ENCODE data around the gene PLPPR3.

The PLPPR3 gene

DNA sequence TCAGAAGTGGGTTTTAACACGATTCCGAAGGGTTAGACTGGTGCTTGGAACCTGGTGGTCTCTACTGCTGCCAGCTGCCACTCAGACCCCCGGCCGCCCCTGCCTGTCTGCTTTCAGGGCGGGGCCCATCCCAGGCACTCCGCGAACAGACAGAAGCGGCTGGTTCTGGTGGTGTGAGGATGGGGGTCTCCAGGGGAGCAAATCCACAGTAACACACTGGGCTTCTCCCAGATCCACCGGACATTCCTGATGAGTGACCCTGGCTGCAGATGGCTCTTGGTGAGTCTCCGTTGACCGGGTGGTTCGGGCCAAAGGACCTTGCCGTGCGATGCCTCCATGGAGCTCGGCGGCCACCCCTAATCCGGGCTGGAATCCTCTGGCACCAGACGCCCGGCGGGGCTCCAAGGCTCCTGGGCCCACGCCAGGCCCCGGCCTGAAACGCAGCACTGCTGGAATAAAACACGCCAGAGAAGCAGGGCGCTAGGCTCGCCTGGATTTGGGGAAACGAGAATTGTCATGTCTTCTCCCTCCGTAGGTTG lies 26.6 kb downstream of the PLPPR3 start:
- no peak overlapping the region for H3K27ac ChIP-seq (replicated peaks)
- no peaks in the 10 kb centered on the region for H3K27me3 ChIP-seq (ENCODE audit: insufficient read depth, poor library complexity, severe bottlenecking)
- H3K4me3 ChIP-seq (replicated peaks; ENCODE audit: insufficient read depth, low read length) = no peak overlapping the region
- TF ChIP-seq, protein P1, sequence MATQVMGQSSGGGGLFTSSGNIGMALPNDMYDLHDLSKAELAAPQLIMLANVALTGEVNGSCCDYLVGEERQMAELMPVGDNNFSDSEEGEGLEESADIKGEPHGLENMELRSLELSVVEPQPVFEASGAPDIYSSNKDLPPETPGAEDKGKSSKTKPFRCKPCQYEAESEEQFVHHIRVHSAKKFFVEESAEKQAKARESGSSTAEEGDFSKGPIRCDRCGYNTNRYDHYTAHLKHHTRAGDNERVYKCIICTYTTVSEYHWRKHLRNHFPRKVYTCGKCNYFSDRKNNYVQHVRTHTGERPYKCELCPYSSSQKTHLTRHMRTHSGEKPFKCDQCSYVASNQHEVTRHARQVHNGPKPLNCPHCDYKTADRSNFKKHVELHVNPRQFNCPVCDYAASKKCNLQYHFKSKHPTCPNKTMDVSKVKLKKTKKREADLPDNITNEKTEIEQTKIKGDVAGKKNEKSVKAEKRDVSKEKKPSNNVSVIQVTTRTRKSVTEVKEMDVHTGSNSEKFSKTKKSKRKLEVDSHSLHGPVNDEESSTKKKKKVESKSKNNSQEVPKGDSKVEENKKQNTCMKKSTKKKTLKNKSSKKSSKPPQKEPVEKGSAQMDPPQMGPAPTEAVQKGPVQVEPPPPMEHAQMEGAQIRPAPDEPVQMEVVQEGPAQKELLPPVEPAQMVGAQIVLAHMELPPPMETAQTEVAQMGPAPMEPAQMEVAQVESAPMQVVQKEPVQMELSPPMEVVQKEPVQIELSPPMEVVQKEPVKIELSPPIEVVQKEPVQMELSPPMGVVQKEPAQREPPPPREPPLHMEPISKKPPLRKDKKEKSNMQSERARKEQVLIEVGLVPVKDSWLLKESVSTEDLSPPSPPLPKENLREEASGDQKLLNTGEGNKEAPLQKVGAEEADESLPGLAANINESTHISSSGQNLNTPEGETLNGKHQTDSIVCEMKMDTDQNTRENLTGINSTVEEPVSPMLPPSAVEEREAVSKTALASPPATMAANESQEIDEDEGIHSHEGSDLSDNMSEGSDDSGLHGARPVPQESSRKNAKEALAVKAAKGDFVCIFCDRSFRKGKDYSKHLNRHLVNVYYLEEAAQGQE (IDR thresholded peaks at IDR 0.05; ENCODE audit: insufficient replicate concordance, low read depth) = no peak
- no peak for TF ChIP-seq SPI1 (IDR thresholded peaks at IDR 0.05; ENCODE audit: borderline replicate concordance, low read depth)
- TF ChIP-seq POLR2AphosphoS5 (IDR thresholded peaks at IDR 0.05; ENCODE audit: low read depth) = no peak
- no peak for TF ChIP-seq GABPA (IDR thresholded peaks at IDR 0.05; ENCODE audit: low read depth)
- TF ChIP-seq, protein P2, sequence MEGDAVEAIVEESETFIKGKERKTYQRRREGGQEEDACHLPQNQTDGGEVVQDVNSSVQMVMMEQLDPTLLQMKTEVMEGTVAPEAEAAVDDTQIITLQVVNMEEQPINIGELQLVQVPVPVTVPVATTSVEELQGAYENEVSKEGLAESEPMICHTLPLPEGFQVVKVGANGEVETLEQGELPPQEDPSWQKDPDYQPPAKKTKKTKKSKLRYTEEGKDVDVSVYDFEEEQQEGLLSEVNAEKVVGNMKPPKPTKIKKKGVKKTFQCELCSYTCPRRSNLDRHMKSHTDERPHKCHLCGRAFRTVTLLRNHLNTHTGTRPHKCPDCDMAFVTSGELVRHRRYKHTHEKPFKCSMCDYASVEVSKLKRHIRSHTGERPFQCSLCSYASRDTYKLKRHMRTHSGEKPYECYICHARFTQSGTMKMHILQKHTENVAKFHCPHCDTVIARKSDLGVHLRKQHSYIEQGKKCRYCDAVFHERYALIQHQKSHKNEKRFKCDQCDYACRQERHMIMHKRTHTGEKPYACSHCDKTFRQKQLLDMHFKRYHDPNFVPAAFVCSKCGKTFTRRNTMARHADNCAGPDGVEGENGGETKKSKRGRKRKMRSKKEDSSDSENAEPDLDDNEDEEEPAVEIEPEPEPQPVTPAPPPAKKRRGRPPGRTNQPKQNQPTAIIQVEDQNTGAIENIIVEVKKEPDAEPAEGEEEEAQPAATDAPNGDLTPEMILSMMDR (IDR thresholded peaks at IDR 0.05; ENCODE audit: insufficient read depth, low read length) = no peak
- no peak for DNase-seq (ENCODE audit: low read depth in 1 of 2, low spot score in 1 of 2)

DNA sequence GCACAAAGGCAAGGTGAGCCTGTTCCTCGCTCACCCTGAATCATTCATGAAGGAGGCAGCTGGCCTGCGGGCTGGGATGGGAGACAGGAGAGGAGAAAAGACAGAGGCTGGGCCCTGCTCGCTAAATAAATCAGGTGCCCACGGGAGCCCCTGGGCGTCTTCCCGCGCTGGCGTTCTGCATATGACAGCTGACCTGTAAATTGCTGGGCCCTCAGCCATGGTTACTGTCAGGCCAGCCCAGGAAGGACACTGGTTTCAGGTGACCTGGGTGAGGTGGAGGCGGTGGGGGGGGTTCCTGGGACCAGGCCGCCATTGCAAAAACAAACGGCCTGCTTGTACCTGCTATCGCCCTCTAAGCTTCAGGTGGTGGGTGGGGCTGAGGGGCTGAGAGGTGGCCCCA lies 27.9 kb downstream of the PLPPR3 start:
- H3K27ac ChIP-seq (replicated peaks) = no peak overlapping the region
- no peaks in the 10 kb centered on the region for H3K27me3 ChIP-seq (ENCODE audit: insufficient read depth, poor library complexity, severe bottlenecking)
- TF ChIP-seq SPI1 (IDR thresholded peaks at IDR 0.05; ENCODE audit: borderline replicate concordance, low read depth) = no peak
- TF ChIP-seq, protein P1 (IDR thresholded peaks at IDR 0.05; ENCODE audit: insufficient replicate concordance, low read depth) = no peak
- no peak for TF ChIP-seq GABPA (IDR thresholded peaks at IDR 0.05; ENCODE audit: low read depth)
- TF ChIP-seq POLR2AphosphoS5 (IDR thresholded peaks at IDR 0.05; ENCODE audit: low read depth) = no peak
- TF ChIP-seq, protein P2 (IDR thresholded peaks at IDR 0.05; ENCODE audit: insufficient read depth, low read length) = no peak
- no peak for DNase-seq (ENCODE audit: low read depth in 1 of 2, low spot score in 1 of 2)
- H3K4me3 ChIP-seq (replicated peaks; ENCODE audit: insufficient read depth, low read length) = no peak overlapping the region

DNA sequence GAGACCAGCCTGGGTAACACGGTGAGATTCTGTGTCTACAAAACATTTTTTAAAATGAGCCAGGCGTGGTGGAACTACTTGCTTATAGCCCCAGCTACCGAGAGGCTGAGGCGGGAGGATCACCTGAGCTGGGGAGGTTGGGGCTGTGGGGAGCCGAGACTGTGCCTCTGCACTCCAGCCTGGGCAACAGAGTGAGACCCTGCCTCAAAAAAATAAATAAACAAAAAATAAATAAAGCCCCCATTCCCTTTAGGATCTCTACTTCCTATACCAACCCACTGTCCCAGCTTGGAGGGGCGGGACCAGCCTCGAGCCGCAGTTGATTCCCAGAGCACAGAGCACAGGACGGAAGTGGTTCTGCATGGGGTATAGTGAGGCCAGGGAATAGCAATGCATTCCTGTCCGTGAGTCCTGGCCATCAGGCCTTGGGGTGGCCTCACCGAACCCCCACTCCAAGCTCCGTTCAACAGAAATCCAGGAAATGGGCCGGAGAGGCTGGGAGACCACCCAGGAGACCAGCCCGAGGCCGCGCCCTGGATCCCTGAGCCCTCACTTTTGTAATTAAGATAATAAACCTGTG lies 29.4 kb downstream of the PLPPR3 start:
- no peak for DNase-seq (ENCODE audit: low read depth in 1 of 2, low spot score in 1 of 2)

More for the DNA sequence above, 29.4 kb downstream of the PLPPR3 start:
- no peak overlapping the region for H3K4me3 ChIP-seq (replicated peaks; ENCODE audit: insufficient read depth, low read length)
- no peaks in the 10 kb centered on the region for H3K27me3 ChIP-seq (ENCODE audit: insufficient read depth, poor library complexity, severe bottlenecking)
- TF ChIP-seq GABPA (IDR thresholded peaks at IDR 0.05; ENCODE audit: low read depth) (no peak), POLR2AphosphoS5 (IDR thresholded peaks at IDR 0.05; ENCODE audit: low read depth) (no peak), SPI1 (IDR thresholded peaks at IDR 0.05; ENCODE audit: borderline replicate concordance, low read depth) (no peak)
- TF ChIP-seq, protein P1 (IDR thresholded peaks at IDR 0.05; ENCODE audit: insufficient replicate concordance, low read depth) = no peak
- TF ChIP-seq, protein P2 (IDR thresholded peaks at IDR 0.05; ENCODE audit: insufficient read depth, low read length) = no peak
- no peak overlapping the region for H3K27ac ChIP-seq (replicated peaks)
